Measurements from ENCODE around the gene ITGAD.

- TF ChIP-seq CTCF (conservative IDR thresholded peaks at IDR 0.05; ENCODE audit: low read length): no peak
- TF ChIP-seq EZH2phosphoT487 (IDR thresholded peaks at IDR 0.05; ENCODE audit: borderline replicate concordance): no peak
These were observed 30.1 kb downstream of the ITGAD start for GRCh38 chr16:31423241-31423640.

Measured in Loucy (cell line).